H9 (cell line): Measurements from ENCODE around the gene CCT7. TPM values are rescaled to one million over a fixed set of nuclear protein-coding genes. Genes with fewer than 3 reads are reported as not detected.

ENCODE experiments used
- DNase-seq: peaks from one replicate; pipeline ENCODE4 v3.0.0-alpha.2; 2017
- H2AFZ ChIP-seq: one replicate; pipeline ENCODE4 v1.6.1; 2013; ENCODE audit warnings: mild to moderate bottlenecking, low read length, control low read depth, moderate library complexity
- H2AK5ac ChIP-seq: 2 replicates; pipeline ENCODE4 v1.6.1; 2013; ENCODE audit warnings: low read length, control low read depth, mixed read lengths; ENCODE audit not compliant: insufficient read length
- H2BK120ac ChIP-seq: one replicate; pipeline ENCODE4 v1.6.1; 2013; ENCODE audit warnings: low read depth, mild to moderate bottlenecking, low read length, control low read depth, inconsistent platforms; ENCODE audit not compliant: poor library complexity, severe bottlenecking
- H2BK12ac ChIP-seq: 2 replicates; pipeline ENCODE4 v1.6.1; 2013; ENCODE audit warnings: low read length, control low read depth, mixed read lengths, low read depth; ENCODE audit not compliant: insufficient read length
- H2BK15ac ChIP-seq: 2 replicates; pipeline ENCODE4 v1.6.1; 2013; ENCODE audit warnings: low read depth, low read length, control low read depth
- H2BK20ac ChIP-seq: one replicate; pipeline ENCODE4 v1.6.1; 2013; ENCODE audit warnings: low read depth, mild to moderate bottlenecking, low read length, control low read depth, inconsistent platforms; ENCODE audit not compliant: poor library complexity, severe bottlenecking
- H2BK5ac ChIP-seq: 2 replicates; pipeline ENCODE4 v1.6.1; 2013; ENCODE audit warnings: low read length, control low read depth, mixed read lengths; ENCODE audit not compliant: insufficient read length
- H3K14ac ChIP-seq: 2 replicates; pipeline ENCODE4 v1.6.1; 2013; ENCODE audit warnings: low read length, control low read depth; ENCODE audit not compliant: insufficient read depth
- H3K18ac ChIP-seq: 2 replicates; pipeline ENCODE4 v1.6.1; 2013; ENCODE audit warnings: low read depth, mild to moderate bottlenecking, mixed read lengths, low read length, control low read depth; ENCODE audit not compliant: insufficient read length
- H3K23ac ChIP-seq: 2 replicates; pipeline ENCODE4 v1.6.1; 2013; ENCODE audit warnings: low read length, control low read depth, mixed read lengths, low read depth; ENCODE audit not compliant: insufficient read length
- H3K23me2 ChIP-seq: 2 replicates; pipeline ENCODE4 v1.6.1; 2013; ENCODE audit warnings: low read depth, mild to moderate bottlenecking, mixed read lengths, low read length, control low read depth; ENCODE audit not compliant: insufficient read length, poor library complexity, severe bottlenecking
- H3K27ac ChIP-seq: 2 replicates; pipeline ENCODE4 v1.5.1; 2013; ENCODE audit warnings: low read length, control low read depth, mixed read lengths, low read depth; ENCODE audit not compliant: insufficient read length
- H3K27me3 ChIP-seq: 2 replicates; pipeline ENCODE4 v1.6.1; 2013; ENCODE audit warnings: low read length, control low read depth, inconsistent platforms; ENCODE audit not compliant: insufficient read depth
- H3K4ac ChIP-seq: 2 replicates; pipeline ENCODE4 v1.6.1; 2013; ENCODE audit warnings: low read depth, mild to moderate bottlenecking, control low read depth, inconsistent platforms, low read length, moderate library complexity
- H3K4me1 ChIP-seq: 2 replicates; pipeline ENCODE4 v1.6.1; 2013; ENCODE audit warnings: low read length, control low read depth, inconsistent platforms; ENCODE audit not compliant: insufficient read depth
- H3K4me2 ChIP-seq: 2 replicates; pipeline ENCODE4 v1.6.1; 2013; ENCODE audit warnings: low read length, control low read depth, mixed read lengths; ENCODE audit not compliant: insufficient read length, insufficient read depth
- H3K56ac ChIP-seq: 2 replicates; pipeline ENCODE4 v1.6.1; 2013; ENCODE audit warnings: low read depth, mild to moderate bottlenecking, mixed read lengths, low read length, control low read depth; ENCODE audit not compliant: insufficient read length
- H3K79me1 ChIP-seq: 2 replicates; pipeline ENCODE4 v1.6.1; 2013; ENCODE audit warnings: low read depth, mild to moderate bottlenecking, moderate library complexity, low read length, control low read depth, inconsistent platforms; ENCODE audit not compliant: insufficient read depth, poor library complexity, severe bottlenecking
- H3K79me2 ChIP-seq: 2 replicates; pipeline ENCODE4 v1.6.1; 2013; ENCODE audit warnings: low read length, control low read depth, inconsistent platforms; ENCODE audit not compliant: insufficient read depth
- H3K9ac ChIP-seq: 2 replicates; pipeline ENCODE4 v1.6.1; 2013; ENCODE audit warnings: low read length, control low read depth, mixed read lengths; ENCODE audit not compliant: insufficient read length; ENCODE audit errors: extremely low read depth
- H3K9me3 ChIP-seq: one replicate; pipeline ENCODE4 v1.6.1; 2013; ENCODE audit warnings: low read depth, low read length, inconsistent platforms; ENCODE audit not compliant: control insufficient read depth
- H3T11ph ChIP-seq: one replicate; pipeline ENCODE4 v1.6.1; 2013; ENCODE audit warnings: mild to moderate bottlenecking, low read length, control low read depth, inconsistent platforms
- H4K20me1 ChIP-seq: one replicate; pipeline ENCODE4 v1.6.1; 2013; ENCODE audit not compliant: control insufficient read depth, insufficient read length, insufficient read depth
- H4K5ac ChIP-seq: 2 replicates; pipeline ENCODE4 v1.6.1; 2013; ENCODE audit warnings: low read depth, mild to moderate bottlenecking, mixed read lengths, low read length, control low read depth; ENCODE audit not compliant: insufficient read length
- H4K8ac ChIP-seq: replicated peaks from 2 replicates; pipeline ENCODE4 v1.6.1; 2013; ENCODE audit warnings: low read length, control low read depth, mixed read lengths, low read depth; ENCODE audit not compliant: insufficient read length
- H4K91ac ChIP-seq: 2 replicates; pipeline ENCODE4 v1.6.1; 2013; ENCODE audit warnings: low read depth, mild to moderate bottlenecking, moderate library complexity, mixed read lengths, low read length, control low read depth; ENCODE audit not compliant: insufficient read length
- H3K27ac Mint-ChIP-seq, 3 experiments: 2 replicates in 2 of 3; 3 replicates in 1 of 3; pipeline ENCODE4 v1.8.0; 2020 to 2021; ENCODE audit warnings: mixed read lengths in 3 of 3, mild to moderate bottlenecking in 1 of 3, moderate library complexity in 1 of 3
- H3K27me3 Mint-ChIP-seq: 2 replicates; pipeline ENCODE4 v1.8.0; 2021; ENCODE audit warnings: low read depth, mild to moderate bottlenecking, moderate library complexity, mixed read lengths
- H3K36me3 Mint-ChIP-seq, 3 experiments: 2 replicates in 2 of 3; 3 replicates in 1 of 3; pipeline ENCODE4 v1.8.0; 2020 to 2021; ENCODE audit warnings: low read depth in 3 of 3, mixed read lengths in 3 of 3; ENCODE audit not compliant: insufficient read depth in 1 of 3
- H3K4me1 Mint-ChIP-seq, 2 experiments: 2 replicates each; pipeline ENCODE4 v1.8.0; 2020; ENCODE audit warnings: mixed read lengths in 2 of 2
- H3K4me3 Mint-ChIP-seq, 2 experiments: 2 replicates in 1 of 2; 3 replicates in 1 of 2; pipeline ENCODE4 v1.8.0; 2020 to 2021; ENCODE audit warnings: mild to moderate bottlenecking in 2 of 2, mixed read lengths in 2 of 2, moderate library complexity in 1 of 2
- H3K9me3 Mint-ChIP-seq, 2 experiments: 2 replicates in 1 of 2; 3 replicates in 1 of 2; pipeline ENCODE4 v1.8.0; 2020; ENCODE audit warnings: mild to moderate bottlenecking in 2 of 2, mixed read lengths in 2 of 2, moderate library complexity in 1 of 2
- WGBS: extraction: QIAGEN DNeasy Blood & Tissue Kit; methylation state at CpG from one replicate; pipeline ENCODE4 v1.1.7; 2013; ENCODE audit warnings: missing lambda C conversion rate, low lambda C conversion rate, mixed read lengths; ENCODE audit not compliant: insufficient read length; ENCODE audit errors: extremely low coverage; 5-methylcytosine and 5-hydroxymethylcytosine counted together
- total RNA-seq: library from RNA; stranded (reverse); gene quantifications from 2 replicates; pipeline ENCODE4 v1.2.1, GENCODE V29; 2021
- TF ChIP-seq, protein P1 (sequence below): fragments of 200-600 bp; sonication (generic); conservative IDR thresholded peaks from 3 replicates; pipeline ENCODE4 v1.8.0; 2021; ENCODE audit warnings: antibody characterized with exemption, mild to moderate bottlenecking

CCT7 gene
- total RNA-seq, 1 experiment from 2014 or later, result 500 TPM

DNA sequence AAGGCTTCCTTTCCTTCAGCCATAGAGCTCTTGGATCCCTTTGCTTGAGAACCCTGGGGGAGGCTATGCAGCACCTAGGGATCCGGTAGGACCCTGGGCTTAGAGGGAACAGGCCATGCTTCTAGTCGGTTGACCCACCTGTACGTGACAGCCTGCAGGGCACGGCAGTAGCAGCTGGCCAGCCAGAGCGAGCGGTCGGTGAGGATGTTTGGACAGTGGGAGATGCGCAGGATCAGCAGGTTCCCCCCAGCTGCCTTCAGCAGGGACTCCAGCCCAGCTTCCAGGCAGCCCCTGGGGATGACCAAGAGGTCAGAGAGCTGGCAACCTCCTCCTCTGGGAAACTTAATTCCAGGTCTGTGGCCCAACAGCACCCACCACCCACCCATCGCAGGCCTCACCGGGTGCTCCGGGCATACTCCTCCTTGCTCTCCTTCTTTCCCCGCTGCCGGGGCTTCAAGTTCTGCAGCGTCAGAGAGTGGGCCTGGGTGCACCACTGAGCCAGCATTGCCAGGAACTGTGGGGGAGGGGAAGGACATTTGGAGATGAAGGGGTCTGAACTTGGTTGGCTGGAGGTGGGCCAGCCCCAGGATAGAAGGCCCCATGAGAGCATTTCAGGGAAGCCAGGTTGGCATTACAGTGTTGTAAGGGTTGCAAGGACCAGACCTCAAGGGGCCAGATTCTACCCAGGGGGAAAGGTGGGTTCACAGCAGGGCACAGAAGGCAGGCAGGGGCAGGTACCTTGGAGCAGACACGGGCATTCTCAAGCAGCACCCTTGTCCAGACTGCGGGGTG, 29.6 kb downstream of the CCT7 start:
- no peak overlapping the region for H3K27ac Mint-ChIP-seq
- H3K4ac ChIP-seq, result no peak overlapping the region
- no peak overlapping the region for H2BK20ac ChIP-seq

More for the DNA sequence above, 29.6 kb downstream of the CCT7 start:
- Histone ChIP-seq H2BK15ac (no peak overlapping the region), H3T11ph (no peak overlapping the region), H4K5ac (no peak overlapping the region), H3K4me1 (no peaks in the 10 kb centered on the region; the same call in 1 of the 2 replicates), H3K27me3 (no peaks in the 10 kb centered on the region), H3K4me2 (no peak overlapping the region), H3K14ac (no peak overlapping the region; the same call in 1 of the 2 replicates), H3K79me1 (no peaks in the 10 kb centered on the region), H3K9me3 (no peaks in the 10 kb centered on the region), H4K20me1 (no peaks in the 10 kb centered on the region), H2BK12ac (no peak overlapping the region), H3K27ac (no peak overlapping the region), H4K91ac (no peak overlapping the region), H2BK5ac (no peak overlapping the region), H2AFZ (no peak overlapping the region), H3K18ac (no peak overlapping the region), H3K79me2 (no peaks in the 10 kb centered on the region), H3K23ac (no peak overlapping the region), H4K8ac (no peak overlapping the region), H3K9ac (no peak overlapping the region), H2BK120ac (no peak overlapping the region), H2AK5ac (no peak overlapping the region), H3K56ac (no peak overlapping the region), H3K23me2 (peaks cover 5% of the 10 kb centered on the region)
- DNase-seq, result no peak
- H3K36me3 Mint-ChIP-seq, result peaks cover 13 to 42% (median 26%) of the 10 kb centered on the region in 3 experiments; a peak in 6 of 7 replicates
- H3K4me3 Mint-ChIP-seq, result no peak overlapping the region
- peaks cover 19% of the 10 kb centered on the region for H3K27me3 Mint-ChIP-seq
- H3K9me3 Mint-ChIP-seq, result no peaks in the 10 kb centered on the region
- peaks cover 10 to 17% of the 10 kb centered on the region in 2 experiments for H3K4me1 Mint-ChIP-seq
- TF ChIP-seq, protein P1, sequence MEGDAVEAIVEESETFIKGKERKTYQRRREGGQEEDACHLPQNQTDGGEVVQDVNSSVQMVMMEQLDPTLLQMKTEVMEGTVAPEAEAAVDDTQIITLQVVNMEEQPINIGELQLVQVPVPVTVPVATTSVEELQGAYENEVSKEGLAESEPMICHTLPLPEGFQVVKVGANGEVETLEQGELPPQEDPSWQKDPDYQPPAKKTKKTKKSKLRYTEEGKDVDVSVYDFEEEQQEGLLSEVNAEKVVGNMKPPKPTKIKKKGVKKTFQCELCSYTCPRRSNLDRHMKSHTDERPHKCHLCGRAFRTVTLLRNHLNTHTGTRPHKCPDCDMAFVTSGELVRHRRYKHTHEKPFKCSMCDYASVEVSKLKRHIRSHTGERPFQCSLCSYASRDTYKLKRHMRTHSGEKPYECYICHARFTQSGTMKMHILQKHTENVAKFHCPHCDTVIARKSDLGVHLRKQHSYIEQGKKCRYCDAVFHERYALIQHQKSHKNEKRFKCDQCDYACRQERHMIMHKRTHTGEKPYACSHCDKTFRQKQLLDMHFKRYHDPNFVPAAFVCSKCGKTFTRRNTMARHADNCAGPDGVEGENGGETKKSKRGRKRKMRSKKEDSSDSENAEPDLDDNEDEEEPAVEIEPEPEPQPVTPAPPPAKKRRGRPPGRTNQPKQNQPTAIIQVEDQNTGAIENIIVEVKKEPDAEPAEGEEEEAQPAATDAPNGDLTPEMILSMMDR, result no peak
- WGBS, result no CpG with 5 or more reads among the region's 16 CpGs
